ENCODE data around the gene KCNS3.

GRCh38 chr2:17857021-17857420, 21.4 kb upstream of the KCNS3 start:
- TF ChIP-seq, protein P1, sequence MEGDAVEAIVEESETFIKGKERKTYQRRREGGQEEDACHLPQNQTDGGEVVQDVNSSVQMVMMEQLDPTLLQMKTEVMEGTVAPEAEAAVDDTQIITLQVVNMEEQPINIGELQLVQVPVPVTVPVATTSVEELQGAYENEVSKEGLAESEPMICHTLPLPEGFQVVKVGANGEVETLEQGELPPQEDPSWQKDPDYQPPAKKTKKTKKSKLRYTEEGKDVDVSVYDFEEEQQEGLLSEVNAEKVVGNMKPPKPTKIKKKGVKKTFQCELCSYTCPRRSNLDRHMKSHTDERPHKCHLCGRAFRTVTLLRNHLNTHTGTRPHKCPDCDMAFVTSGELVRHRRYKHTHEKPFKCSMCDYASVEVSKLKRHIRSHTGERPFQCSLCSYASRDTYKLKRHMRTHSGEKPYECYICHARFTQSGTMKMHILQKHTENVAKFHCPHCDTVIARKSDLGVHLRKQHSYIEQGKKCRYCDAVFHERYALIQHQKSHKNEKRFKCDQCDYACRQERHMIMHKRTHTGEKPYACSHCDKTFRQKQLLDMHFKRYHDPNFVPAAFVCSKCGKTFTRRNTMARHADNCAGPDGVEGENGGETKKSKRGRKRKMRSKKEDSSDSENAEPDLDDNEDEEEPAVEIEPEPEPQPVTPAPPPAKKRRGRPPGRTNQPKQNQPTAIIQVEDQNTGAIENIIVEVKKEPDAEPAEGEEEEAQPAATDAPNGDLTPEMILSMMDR (conservative IDR thresholded peaks at IDR 0.05; ENCODE audit: low read length), result no peak
- no peak for TF ChIP-seq EZH2phosphoT487 (IDR thresholded peaks at IDR 0.05; ENCODE audit: borderline replicate concordance, low read depth, low read length)
